GM18951 (cell line): Measurements from ENCODE around the gene TF.
"Not testable (repeated sequence)": the region's sequence is repeated elsewhere in the genome, so short reads cannot be mapped to it uniquely, and the experiment has no call there.

Experiments used
- POLR2A ChIP-seq: IDR thresholded peaks from 4 replicates; pipeline ENCODE4 v1.6.1; 2011; ENCODE audit warnings: mild to moderate bottlenecking; ENCODE audit not compliant: insufficient read length, insufficient read depth; ENCODE audit errors: extremely low read depth
- in situ Hi-C: fragments of 300-500 bp; cut with MboI; formaldehyde crosslinking; loops from one replicate; pipeline ENCODE4 v1.12.0; 2022; ENCODE audit warnings: low sequenced_read_pairs, mixed read lengths, inconsistent platforms; ENCODE audit not compliant: unreplicated experiment

TF gene

GRCh38 chr3:133761605-133762484 is 15.7 kb downstream of the TF start:
- no peak for TF ChIP-seq POLR2A
- in situ Hi-C loops: no loop called here

- no peak for TF ChIP-seq POLR2A
- in situ Hi-C loops: no loop called here
Measured at GRCh38 chr3:133762539-133762938, 16.3 kb downstream of the TF start.

- TF ChIP-seq POLR2A: no peak
- in situ Hi-C loops: no loop called here
Measured at GRCh38 chr3:133763797-133764683, 17.8 kb downstream of the TF start.

DNA sequence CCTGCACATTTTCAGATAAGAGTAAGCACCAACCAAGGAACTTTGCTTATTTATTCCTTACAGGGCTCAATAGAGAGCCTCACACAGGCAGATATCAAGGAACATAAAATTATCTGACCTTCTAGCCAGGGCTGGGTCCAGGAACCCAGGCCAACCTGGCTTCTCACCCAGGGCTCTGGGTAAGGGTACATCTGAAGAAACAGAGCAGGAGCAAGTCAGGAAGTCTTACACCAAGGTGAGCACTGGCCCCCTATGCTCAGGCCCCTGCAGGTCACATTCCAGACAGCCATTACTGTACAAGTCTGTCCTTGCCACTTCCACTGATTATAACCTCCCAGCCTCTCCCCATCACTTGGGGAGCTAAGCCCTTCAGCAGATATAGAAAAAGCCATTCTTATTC is 19.1 kb downstream of the TF start:
- in situ Hi-C loops: no loop called here
- TF ChIP-seq POLR2A: no peak

DNA sequence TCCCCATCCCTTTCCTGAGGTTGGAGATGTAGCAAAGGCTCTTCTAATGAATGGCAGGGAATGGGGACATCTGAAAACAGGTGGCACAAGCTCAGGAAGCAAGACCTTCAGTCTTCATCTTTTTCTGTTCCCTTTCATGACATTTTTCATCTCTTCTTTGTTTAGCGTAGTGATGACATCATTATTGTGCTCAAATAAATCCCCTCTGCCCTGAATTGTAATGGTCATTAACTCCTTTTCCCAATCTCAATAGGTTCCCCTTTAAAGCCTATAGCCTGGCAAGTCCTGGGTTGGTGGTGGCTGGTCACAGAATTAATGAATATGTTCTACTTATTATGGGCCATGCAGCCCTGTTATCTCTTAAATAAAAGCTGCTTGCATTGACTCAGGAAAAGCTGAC is 21.4 kb downstream of the TF start:
- TF ChIP-seq POLR2A: no peak
- in situ Hi-C loops: no loop called here

DNA sequence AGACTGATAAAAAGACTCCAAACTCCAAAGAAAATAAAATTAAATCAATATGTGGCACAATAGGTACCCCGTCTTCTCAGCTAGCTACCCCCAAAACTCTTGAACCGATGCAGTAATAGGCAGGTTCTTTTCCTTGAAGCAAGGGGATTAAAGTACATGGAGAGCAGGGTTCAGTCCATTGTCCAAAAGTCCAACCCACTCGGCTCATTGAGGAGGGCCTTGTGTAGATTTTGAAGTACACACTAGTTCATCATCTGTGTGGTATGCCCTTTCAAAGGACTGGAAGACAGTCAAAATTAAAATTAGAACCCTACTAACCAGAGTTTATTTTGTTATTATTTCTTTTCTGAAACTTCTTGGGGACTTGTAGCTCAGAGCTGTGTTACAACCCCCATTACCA is 23.3 kb downstream of the TF start:
- TF ChIP-seq POLR2A: no peak
- in situ Hi-C loops: no loop called here

DNA sequence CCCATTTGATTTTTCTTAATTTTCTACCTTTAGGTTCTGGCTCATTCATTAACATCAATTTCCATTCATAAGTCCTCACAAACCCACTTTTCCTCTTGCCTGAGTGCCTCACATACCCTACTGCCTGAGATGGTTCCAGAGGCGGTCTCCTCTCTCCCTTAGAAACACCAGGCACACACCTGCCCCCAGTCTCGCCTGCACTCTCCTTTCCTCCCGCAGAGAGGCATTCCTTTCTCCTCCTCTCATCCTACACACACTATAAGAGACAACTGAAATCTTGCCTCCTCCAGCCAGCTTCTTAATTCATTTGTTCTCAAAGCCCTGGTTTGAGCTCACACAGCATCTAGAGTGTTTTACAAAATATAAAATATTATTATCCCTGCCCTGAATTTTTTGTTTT is 27.5 kb downstream of the TF start:
- TF ChIP-seq POLR2A: no peak

GRCh38 chr3:133775309-133775708 is 29.1 kb downstream of the TF start:
- no peak for TF ChIP-seq POLR2A
- in situ Hi-C loops: no loop called here

More for the DNA sequence above, 27.5 kb downstream of the TF start:
- in situ Hi-C loops: no loop called here

DNA sequence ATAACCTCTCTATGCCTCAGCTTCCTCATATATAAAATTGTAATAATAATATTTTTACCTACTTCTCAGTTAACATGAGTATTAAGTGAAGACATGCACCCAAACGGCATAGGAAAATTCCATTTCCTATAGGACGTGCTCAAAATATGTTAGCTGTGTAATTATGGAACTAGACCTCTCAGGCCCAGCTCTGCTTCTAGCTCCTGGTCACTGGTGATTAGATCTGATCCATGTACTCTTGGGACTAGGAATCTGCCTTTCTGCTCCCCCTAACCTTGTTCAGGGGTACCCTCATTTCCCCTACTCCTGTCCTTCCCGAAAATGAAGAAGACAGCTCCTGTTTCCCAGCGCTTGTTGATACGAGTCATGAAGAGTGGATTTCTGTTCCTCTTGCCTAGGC is 29.6 kb downstream of the TF start:
- in situ Hi-C loops: no loop called here
- TF ChIP-seq POLR2A: no peak

DNA sequence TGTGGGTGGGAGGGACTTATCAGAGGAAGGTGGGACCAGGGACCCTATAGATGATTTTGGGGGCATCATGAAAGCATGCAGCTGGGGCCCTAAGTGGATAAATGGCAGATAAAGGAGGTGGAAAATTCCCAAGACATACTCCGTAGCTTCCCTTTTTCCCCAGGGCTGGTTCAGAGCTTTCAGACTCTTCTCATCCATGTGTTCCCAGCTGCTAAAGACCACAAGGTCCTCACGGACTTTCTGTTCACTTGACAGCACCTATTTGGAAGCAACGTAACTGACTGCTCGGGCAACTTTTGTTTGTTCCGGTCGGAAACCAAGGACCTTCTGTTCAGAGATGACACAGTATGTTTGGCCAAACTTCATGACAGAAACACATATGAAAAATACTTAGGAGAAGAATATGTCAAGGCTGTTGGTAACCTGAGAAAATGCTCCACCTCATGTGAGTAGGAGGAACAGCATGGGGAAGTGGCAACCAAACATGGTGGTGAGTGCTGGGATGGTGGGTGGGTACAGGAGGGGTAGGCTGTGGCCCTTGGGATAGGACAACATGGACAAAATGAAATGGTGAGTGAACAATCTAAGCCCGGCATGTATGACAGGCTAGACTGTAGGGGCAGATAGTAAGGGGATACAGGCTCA is 30.7 kb downstream of the TF start:
- in situ Hi-C loops: no loop called here

GRCh38 chr3:133777807-133778568 is 31.8 kb downstream of the TF start:
- in situ Hi-C loops: no loop called here
- TF ChIP-seq POLR2A: no peak

More for the DNA sequence above, 30.7 kb downstream of the TF start:
- no peak for TF ChIP-seq POLR2A

- in situ Hi-C loops: no loop called here
Measured at GRCh38 chr3:133779626-133780203, 33.5 kb downstream of the TF start.

DNA sequence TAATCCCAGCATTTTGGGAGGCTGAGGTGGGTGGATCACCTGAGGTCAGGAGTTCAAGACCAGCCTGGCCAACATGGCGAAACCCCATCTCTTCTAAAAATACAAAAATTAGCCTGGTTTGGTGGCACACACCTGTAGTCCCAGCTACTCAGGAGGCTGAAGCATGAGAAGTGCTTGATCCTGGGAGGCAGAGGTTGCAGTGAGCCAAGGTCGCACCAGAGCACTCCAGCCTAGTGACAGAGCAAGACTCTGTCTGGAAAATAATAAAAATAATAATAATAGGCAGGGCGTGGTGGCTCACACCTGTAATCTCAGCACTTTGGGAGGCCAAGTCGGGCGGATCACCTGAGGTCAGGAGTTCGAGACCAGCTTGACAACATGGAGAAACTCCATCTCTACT is 34.6 kb downstream of the TF start:
- in situ Hi-C loops: not testable (repeated sequence)

More at GRCh38 chr3:133779626-133780203, 33.5 kb downstream of the TF start:
- no peak for TF ChIP-seq POLR2A

DNA sequence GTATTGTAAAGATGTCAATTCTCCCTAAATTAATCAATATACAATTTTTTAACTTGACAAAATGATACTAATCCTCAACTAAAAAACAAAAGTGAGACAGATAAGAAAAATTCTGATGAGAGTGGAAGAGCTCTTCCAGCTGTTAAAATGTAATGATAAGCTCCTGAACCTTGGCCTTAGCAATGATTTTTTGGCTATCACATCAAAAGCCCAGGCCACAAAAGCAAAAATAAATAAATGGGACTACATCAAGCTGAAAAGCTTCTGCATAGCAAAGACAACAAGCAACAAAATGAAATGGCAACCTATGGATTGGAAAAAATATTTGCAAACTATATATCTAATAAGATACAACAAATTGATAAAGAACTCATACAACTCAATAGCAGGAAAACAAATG is 35.4 kb downstream of the TF start:
- in situ Hi-C loops: no loop called here
- no peak for TF ChIP-seq POLR2A
